ENCODE data around the gene ZNF74.
A peak's percentile ranks its signal among the peaks of the same experiment; 100 is the strongest.
"Not testable (repeated sequence)": the region's sequence is repeated elsewhere in the genome, so short reads cannot be mapped to it uniquely, and the experiment has no call there.

The ZNF74 gene

DNA sequence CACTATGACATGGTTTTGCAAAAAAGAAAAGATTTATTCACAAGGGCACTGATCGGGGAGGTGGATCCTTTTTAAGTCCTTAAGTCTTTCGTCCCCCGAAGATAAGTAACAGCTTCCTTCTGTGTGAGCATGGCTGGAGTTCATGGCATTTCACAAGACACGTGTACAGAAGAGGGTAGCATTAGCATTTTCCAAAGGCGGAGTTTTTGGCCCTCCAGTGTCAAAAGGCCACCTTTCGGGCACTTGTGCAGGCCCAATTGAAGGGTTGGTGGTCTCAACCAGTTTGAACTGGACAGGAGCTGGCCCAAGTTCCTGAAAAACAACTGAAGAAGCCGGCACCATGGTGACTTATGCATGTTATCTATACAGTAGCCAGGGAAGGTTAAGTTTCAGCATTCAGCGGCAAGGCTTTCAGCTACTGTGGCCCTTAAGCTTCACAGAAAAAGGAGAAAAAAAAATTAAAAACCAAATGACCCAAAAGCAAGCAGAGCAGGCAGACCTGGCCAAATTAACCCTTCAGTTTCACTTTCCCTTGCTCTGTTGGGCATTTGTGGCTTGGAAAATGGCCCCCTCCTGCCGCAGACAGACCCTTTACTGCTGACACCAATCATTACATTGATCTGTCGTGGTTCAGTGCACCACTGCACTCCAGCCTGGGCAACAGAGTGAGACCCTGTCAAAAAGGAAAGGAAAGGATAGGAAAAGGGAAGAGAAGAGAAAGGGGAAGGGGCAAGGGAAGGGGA lies 18.7 kb downstream of the ZNF74 start:
- no peaks in the 10 kb centered on the region for H3K4me1 ChIP-seq
- DNase-seq, result no peak
- H3K27me3 ChIP-seq, result no peaks in the 10 kb centered on the region
- H3K36me3 ChIP-seq, result no peaks in the 10 kb centered on the region; the same call in 1 of the 2 replicates
- H3K9me3 ChIP-seq, result no peaks in the 10 kb centered on the region
- TF ChIP-seq, protein P1, sequence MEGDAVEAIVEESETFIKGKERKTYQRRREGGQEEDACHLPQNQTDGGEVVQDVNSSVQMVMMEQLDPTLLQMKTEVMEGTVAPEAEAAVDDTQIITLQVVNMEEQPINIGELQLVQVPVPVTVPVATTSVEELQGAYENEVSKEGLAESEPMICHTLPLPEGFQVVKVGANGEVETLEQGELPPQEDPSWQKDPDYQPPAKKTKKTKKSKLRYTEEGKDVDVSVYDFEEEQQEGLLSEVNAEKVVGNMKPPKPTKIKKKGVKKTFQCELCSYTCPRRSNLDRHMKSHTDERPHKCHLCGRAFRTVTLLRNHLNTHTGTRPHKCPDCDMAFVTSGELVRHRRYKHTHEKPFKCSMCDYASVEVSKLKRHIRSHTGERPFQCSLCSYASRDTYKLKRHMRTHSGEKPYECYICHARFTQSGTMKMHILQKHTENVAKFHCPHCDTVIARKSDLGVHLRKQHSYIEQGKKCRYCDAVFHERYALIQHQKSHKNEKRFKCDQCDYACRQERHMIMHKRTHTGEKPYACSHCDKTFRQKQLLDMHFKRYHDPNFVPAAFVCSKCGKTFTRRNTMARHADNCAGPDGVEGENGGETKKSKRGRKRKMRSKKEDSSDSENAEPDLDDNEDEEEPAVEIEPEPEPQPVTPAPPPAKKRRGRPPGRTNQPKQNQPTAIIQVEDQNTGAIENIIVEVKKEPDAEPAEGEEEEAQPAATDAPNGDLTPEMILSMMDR (IDR thresholded peaks at IDR 0.05; ENCODE audit: low read depth, low read length), result no peak
- no peak overlapping the region for H3K4me3 ChIP-seq (ENCODE audit: low read depth, low read length)

DNA sequence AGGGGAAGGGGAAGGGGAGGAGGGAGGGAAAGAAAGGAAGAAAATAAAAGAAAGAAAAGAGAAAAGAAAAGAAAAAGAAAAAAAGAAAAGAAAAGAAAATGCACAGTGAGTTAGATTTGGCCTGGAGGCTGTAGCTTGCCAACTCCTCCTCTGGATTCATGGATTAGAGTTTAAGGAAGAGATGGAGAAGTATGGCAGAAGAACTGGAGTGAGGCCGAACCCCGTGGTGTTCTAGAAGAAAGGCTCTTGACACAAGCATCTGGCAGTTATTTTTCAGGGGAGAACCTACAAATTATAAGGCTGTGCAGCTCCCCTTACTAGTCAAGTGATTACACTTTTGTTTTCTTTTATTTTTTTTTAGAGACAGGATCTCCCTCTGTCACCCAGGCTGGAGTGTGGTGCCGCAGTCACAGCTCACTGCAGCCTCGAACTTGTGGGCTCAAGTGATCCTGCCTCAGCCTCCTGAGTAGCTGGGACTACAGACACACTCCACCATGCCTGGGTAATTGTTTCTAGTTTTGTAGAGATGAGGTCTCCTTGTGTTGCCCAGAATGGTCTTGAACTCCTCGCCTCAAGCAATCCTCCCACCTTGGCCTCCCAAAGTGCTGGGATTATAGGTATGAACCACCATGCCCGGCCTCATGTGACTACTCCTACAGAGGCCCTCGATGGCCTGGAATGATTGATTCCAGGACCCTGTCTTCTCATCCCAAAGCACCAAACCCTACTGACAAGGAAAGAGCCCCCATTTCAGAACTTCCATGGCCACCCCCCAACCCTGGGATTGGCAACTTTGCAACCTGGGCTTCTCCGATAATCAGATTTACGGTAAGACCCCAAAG lies 19.5 kb downstream of the ZNF74 start:
- no peak for DNase-seq
- H3K36me3 ChIP-seq, result no peaks in the 10 kb centered on the region
- TF ChIP-seq, protein P1 (IDR thresholded peaks at IDR 0.05; ENCODE audit: low read depth, low read length), result no peak
- no peaks in the 10 kb centered on the region for H3K9me3 ChIP-seq
- H3K4me1 ChIP-seq, result no peaks in the 10 kb centered on the region
- no peaks in the 10 kb centered on the region for H3K27me3 ChIP-seq
- no peak overlapping the region for H3K4me3 ChIP-seq (ENCODE audit: low read depth, low read length)

- no peaks in the 10 kb centered on the region for H3K36me3 ChIP-seq
- H3K27me3 ChIP-seq, result no peaks in the 10 kb centered on the region
- no peak overlapping the region for H3K4me3 ChIP-seq (ENCODE audit: low read depth, low read length)
- H3K9me3 ChIP-seq, result no peaks in the 10 kb centered on the region
- no peaks in the 10 kb centered on the region for H3K4me1 ChIP-seq
- TF ChIP-seq, protein P1 (IDR thresholded peaks at IDR 0.05; ENCODE audit: low read depth, low read length), result no peak
- no peak for DNase-seq
Observed at GRCh38 chr22:20414059-20414440, 20.1 kb downstream of the ZNF74 start.

- Histone ChIP-seq H3K27me3 (no peaks in the 10 kb centered on the region), H3K4me3 (ENCODE audit: low read depth, low read length) (no peak overlapping the region), H3K36me3 (no peaks in the 10 kb centered on the region), H3K4me1 (no peaks in the 10 kb centered on the region), H3K9me3 (no peaks in the 10 kb centered on the region)
- no peak for DNase-seq
- TF ChIP-seq, protein P1 (IDR thresholded peaks at IDR 0.05; ENCODE audit: low read depth, low read length), result no peak
Observed at GRCh38 chr22:20414450-20414849, 20.5 kb downstream of the ZNF74 start.

DNA sequence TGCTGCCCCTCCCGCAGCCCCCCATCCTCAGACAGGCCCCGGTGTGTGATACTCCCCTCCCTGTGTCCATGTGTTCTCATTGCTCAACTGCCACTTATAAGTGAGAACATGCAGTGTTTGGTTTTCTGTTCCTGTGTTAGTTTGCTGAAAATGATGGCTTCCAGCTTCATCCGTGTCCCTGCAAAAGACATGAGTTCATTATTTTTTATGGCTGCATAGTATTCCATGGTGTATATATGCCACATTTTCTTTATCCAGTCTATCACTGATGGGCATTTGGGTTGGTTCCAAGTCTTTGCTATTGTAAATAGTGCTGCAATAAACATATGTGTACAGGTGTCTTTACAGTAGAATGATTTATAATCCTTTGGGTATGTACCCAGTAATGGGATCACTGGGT lies 21.3 kb downstream of the ZNF74 start:
- not testable (repeated sequence) for H3K9me3 ChIP-seq; H3K36me3 ChIP-seq; H3K4me1 ChIP-seq; H3K4me3 ChIP-seq (ENCODE audit: low read depth, low read length); H3K27me3 ChIP-seq; DNase-seq

DNA sequence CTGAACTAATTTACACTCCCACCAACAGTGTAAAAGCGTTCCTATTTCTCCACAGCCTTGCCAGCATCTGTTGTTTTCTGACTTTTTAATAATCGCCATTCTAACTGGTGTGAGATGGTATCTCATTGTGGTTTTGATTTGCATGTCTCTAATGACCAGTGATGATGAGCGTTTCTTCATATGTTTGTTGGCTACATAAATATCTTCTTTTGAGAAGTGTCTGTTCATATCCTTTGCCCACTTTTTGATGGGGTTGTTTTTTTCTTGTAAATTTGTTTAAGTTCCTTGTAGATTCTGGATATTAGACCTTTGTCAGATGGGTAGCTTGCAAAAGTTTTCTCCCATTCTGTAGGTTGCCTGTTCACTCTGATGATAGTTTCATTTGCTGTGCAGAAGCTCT lies 21.7 kb downstream of the ZNF74 start:
- H3K4me3 ChIP-seq (ENCODE audit: low read depth, low read length); H3K9me3 ChIP-seq; DNase-seq; H3K4me1 ChIP-seq; H3K36me3 ChIP-seq; H3K27me3 ChIP-seq: not testable (repeated sequence)

DNA sequence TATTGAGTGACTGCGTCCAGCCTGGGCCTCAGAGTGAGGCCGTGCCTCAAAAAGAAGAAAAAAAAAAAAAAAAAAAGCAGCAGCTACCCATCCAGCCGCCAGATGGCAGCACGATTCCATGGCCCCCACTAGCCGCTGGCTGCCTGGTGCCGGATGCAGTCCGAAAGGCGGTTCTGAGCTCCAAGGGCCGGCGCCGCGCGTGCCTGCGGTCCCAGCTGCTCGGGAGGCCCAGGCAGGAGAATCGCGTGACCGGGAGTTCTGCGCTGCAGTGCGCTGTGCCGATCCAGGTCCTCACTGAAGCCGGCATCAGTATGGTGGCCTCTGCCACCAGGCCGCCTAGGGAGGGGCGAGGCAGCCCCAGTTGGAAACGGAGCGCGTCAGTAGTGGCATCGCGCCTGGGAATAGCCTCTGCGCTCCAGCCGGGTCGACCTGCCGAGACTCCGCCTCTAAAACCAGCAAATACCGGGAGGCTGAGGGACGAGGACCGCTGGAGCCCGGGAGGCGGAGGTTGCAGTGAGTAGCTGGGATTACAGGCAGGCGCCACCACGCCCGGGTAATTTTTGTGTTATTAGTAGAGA lies 24.3 kb downstream of the ZNF74 start:
- TF ChIP-seq, protein P1 (IDR thresholded peaks at IDR 0.05; ENCODE audit: low read depth, low read length), result peak; percentile 90
- H3K27me3 ChIP-seq, result no peaks in the 10 kb centered on the region
- no peaks in the 10 kb centered on the region for H3K36me3 ChIP-seq
- H3K9me3 ChIP-seq, result no peaks in the 10 kb centered on the region
- H3K4me1 ChIP-seq, result peaks cover 14% of the 10 kb centered on the region
- peak overlapping the region; percentile 57 for H3K4me3 ChIP-seq (ENCODE audit: low read depth, low read length)
- peak; percentile 82 for DNase-seq

All from BE2C (cell line).